Measurements from ENCODE around the gene OVOL2.
"Not testable (repeated sequence)": the region's sequence is repeated elsewhere in the genome, so short reads cannot be mapped to it uniquely, and the experiment has no call there.

The OVOL2 gene
- total RNA-seq, result 0 reads per million in 3 experiments

GRCh38 chr20:18057101-18057993 is at the start of gene OVOL2:
Gene OVOL2 (minus strand): TSS chr20:18057916. CDS start chr20:18057634, 282 bp downstream.
- no peak for DNase-seq

- DNase-seq, result no peak
Measured at GRCh38 chr20:18103497-18103896, 45.8 kb upstream of the OVOL2 start.

- no peak for DNase-seq
Measured at GRCh38 chr20:18101125-18101810, 43.6 kb upstream of the OVOL2 start.

- not testable (repeated sequence) for DNase-seq
Measured at GRCh38 chr20:18100569-18100968, 42.9 kb upstream of the OVOL2 start.

- DNase-seq, result no peak
Measured at GRCh38 chr20:18094191-18094590, 36.5 kb upstream of the OVOL2 start.

GRCh38 chr20:18093388-18093787 is 35.7 kb upstream of the OVOL2 start:
- no peak for DNase-seq

GRCh38 chr20:18092890-18093289 is 35.2 kb upstream of the OVOL2 start:
- DNase-seq, result no peak

GRCh38 chr20:18091623-18092022 is 33.9 kb upstream of the OVOL2 start:
- no peak for DNase-seq

GRCh38 chr20:18090477-18090876 is 32.8 kb upstream of the OVOL2 start:
- DNase-seq, result no peak

GRCh38 chr20:18090044-18090443 is 32.3 kb upstream of the OVOL2 start:
- no peak for DNase-seq

GRCh38 chr20:18088841-18089240 is 31.1 kb upstream of the OVOL2 start:
- DNase-seq, result not testable (repeated sequence)

- not testable (repeated sequence) for DNase-seq
Measured at GRCh38 chr20:18088298-18088697, 30.6 kb upstream of the OVOL2 start.

GRCh38 chr20:18087054-18087453 is 29.3 kb upstream of the OVOL2 start:
- DNase-seq, result no peak

- not testable (repeated sequence) for DNase-seq
Measured at GRCh38 chr20:18080836-18081235, 23.1 kb upstream of the OVOL2 start.

GRCh38 chr20:18079756-18080353 is 22.1 kb upstream of the OVOL2 start:
- no peak for DNase-seq

GRCh38 chr20:18077157-18077556 is 19.4 kb upstream of the OVOL2 start:
- no peak for DNase-seq

- no peak for DNase-seq
Measured at GRCh38 chr20:18072532-18072931, 14.8 kb upstream of the OVOL2 start.

- no peak for DNase-seq
Measured at GRCh38 chr20:18066421-18067333, 9.0 kb upstream of the OVOL2 start.

GRCh38 chr20:18063676-18064075 is 6.0 kb upstream of the OVOL2 start:
- DNase-seq, result no peak

- no peak for DNase-seq
Measured at GRCh38 chr20:18059603-18060002, 1.9 kb upstream of the OVOL2 start.

GRCh38 chr20:18058661-18059467 is 1.1 kb upstream of the OVOL2 start:
- DNase-seq, result no peak

- no peak for DNase-seq
Measured at GRCh38 chr20:18057994-18058349, 256 bp upstream of the OVOL2 start.

All from central memory CD4-positive, alpha-beta T cell (primary cell).